Brain microvascular endothelial cell (primary cell): Measurements from ENCODE around the gene NAP1L5.

Experiments used
- DNase-seq: peaks from one replicate; pipeline ENCODE4 v3.0.0-alpha.2; 2020
- H3K27ac ChIP-seq: fragments of 250-450 bp; sonication (Bioruptor Pico); 2 replicates; pipeline ENCODE4 v1.5.1; 2020; ENCODE audit warnings: mild to moderate bottlenecking, moderate library complexity
- H3K27me3 ChIP-seq: fragments of 250-450 bp; sonication (Bioruptor Pico); replicated peaks from 2 replicates; pipeline ENCODE4 v1.5.1; 2020; ENCODE audit warnings: mild to moderate bottlenecking
- H3K36me3 ChIP-seq: fragments of 250-450 bp; sonication (Bioruptor Pico); replicated peaks from 2 replicates; pipeline ENCODE4 v1.5.1; 2020; ENCODE audit warnings: mild to moderate bottlenecking
- H3K4me3 ChIP-seq: 2 replicates; pipeline ENCODE4 v1.5.1; 2011; ENCODE audit warnings: low read depth, mild to moderate bottlenecking, control low read depth, low read length, moderate library complexity
- in situ Hi-C: cut with HindIII; loops from 2 replicates; pipeline ENCODE4 v1.10.0; 2017; ENCODE audit warnings: low sequenced_read_pairs, low pct_ligation_motif_present
- TF ChIP-seq, protein P1 (sequence below): IDR thresholded peaks from 2 replicates; pipeline ENCODE4 v1.5.1; 2011; ENCODE audit warnings: low read depth, mild to moderate bottlenecking, moderate library complexity, low read length, control low read depth, inconsistent platforms; ENCODE audit errors: missing control alignments

Gene NAP1L5

DNA sequence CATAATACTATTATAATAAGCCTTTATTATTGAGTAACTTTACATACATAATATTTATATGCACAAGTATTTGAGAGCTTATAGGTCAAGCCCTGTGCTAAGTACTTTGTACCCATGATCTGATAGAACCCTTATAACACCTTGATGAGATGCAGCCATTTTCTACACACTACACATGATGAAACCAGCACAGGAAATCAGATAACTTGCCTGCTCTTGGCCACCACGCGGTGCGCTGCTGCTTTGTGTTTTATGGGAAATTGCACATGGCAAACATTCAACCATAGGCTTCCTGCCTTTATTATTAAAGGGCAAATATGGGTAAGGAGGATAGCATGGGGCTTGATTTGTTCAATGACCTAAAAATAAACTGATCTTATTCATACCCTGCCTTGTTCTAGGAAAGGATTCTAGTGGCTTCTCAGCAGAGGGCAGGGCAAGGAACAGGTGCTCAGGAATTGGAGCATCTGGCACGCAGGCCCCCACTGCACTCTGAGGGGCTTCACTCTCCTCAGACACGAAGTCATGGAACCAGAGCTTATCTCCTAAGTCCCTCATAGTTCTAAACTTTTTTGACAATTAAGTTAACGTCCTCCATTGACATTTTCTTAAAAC lies 31.6 kb upstream of the NAP1L5 start:
- Histone ChIP-seq H3K27ac (no peak overlapping the region), H3K4me3 (no peak overlapping the region), H3K27me3 (no peaks in the 10 kb centered on the region), H3K36me3 (peaks cover 7% of the 10 kb centered on the region)
- in situ Hi-C loops = no loop called here
- no peak for DNase-seq
- TF ChIP-seq, protein P1, sequence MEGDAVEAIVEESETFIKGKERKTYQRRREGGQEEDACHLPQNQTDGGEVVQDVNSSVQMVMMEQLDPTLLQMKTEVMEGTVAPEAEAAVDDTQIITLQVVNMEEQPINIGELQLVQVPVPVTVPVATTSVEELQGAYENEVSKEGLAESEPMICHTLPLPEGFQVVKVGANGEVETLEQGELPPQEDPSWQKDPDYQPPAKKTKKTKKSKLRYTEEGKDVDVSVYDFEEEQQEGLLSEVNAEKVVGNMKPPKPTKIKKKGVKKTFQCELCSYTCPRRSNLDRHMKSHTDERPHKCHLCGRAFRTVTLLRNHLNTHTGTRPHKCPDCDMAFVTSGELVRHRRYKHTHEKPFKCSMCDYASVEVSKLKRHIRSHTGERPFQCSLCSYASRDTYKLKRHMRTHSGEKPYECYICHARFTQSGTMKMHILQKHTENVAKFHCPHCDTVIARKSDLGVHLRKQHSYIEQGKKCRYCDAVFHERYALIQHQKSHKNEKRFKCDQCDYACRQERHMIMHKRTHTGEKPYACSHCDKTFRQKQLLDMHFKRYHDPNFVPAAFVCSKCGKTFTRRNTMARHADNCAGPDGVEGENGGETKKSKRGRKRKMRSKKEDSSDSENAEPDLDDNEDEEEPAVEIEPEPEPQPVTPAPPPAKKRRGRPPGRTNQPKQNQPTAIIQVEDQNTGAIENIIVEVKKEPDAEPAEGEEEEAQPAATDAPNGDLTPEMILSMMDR = no peak

DNA sequence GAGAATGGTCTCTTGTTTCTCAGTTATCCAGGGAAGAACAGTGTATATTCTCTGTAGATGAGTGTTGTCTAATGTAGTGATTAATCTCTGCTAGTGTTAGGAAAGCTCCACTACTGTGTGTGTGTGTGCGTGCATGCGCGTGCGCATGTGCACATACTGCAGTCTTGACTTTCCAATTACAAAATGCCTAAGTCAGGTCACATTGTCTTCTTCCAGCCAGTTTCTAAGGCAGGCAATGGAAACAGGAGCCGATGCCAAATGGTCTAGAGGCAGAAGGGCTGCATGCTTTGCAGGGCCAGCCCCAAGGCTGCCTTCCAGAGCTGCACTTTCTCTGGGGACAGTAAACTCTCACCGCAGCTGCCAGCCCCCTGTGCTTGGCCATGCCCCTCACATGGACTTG lies 30.5 kb upstream of the NAP1L5 start:
- no peaks in the 10 kb centered on the region for H3K27me3 ChIP-seq
- no peak overlapping the region for H3K27ac ChIP-seq
- in situ Hi-C loops = no loop called here
- TF ChIP-seq, protein P1 = no peak
- peaks cover 7% of the 10 kb centered on the region for H3K36me3 ChIP-seq
- H3K4me3 ChIP-seq = no peak overlapping the region
- no peak for DNase-seq

DNA sequence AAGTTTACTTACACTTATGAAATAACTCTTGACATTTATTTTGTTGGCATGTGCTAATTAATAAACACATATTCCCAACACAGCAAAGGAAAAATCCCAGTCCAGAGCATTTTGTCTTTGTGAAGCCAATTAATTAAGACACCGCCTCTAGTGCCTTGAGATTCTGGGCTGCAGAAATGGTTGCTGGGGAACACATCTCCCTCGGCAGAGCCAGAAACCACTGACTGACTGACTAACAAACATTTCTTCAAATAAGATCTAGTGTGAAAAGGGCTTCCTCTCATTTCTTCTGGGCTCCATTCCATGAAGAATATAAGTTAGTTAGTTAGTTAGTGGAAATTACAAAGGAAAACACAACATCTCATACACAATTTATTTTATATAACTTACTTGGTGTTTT lies 28.4 kb upstream of the NAP1L5 start:
- Histone ChIP-seq H3K4me3 (no peak overlapping the region), H3K27ac (no peak overlapping the region), H3K36me3 (peaks cover 7% of the 10 kb centered on the region), H3K27me3 (no peaks in the 10 kb centered on the region)
- no peak for DNase-seq
- TF ChIP-seq, protein P1 = no peak
- in situ Hi-C loops = no loop called here

DNA sequence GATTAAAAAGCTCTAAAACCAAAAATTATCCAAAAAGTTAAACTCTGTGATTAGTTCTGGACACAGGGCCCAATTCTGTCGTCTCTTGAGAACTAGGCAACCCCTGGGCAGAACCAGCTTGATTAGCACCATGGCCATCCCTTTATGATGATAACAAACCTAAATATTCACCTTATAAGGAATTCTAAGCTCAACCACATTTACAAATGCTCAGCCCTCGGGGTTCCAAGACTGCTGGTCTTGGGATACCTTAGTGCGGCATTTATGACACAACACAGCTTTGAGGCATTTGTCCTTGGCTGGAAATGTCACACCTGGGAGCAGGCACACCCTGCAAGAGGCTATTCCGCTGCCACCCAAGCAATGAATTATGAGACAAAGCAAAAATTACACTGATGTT lies 27.5 kb upstream of the NAP1L5 start:
- in situ Hi-C loops = no loop called here
- Histone ChIP-seq H3K4me3 (no peak overlapping the region), H3K27ac (no peak overlapping the region), H3K36me3 (peaks cover 4% of the 10 kb centered on the region), H3K27me3 (no peaks in the 10 kb centered on the region)
- TF ChIP-seq, protein P1 = no peak
- DNase-seq = no peak

DNA sequence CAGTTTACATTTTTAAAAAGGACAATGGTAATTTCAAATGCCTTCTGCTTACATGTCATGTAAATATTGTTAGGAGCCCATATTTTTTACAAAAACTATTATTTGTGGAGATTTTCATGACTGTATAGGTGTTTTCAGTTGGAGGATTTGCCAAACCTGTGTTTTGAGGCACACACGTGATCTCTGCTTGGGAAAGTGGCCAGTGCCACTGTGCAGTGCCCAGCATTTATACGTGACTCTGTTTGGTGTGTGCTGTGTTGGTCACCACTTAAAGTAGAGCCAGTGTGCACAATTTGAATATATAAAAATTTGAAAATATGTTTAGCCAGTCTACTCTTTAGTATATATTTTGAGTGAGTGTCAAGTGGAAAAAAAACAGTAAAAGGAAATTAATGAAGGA lies 26.8 kb upstream of the NAP1L5 start:
- Histone ChIP-seq H3K27me3 (no peaks in the 10 kb centered on the region), H3K36me3 (peaks cover 4% of the 10 kb centered on the region), H3K27ac (no peak overlapping the region), H3K4me3 (no peak overlapping the region)
- DNase-seq = no peak
- TF ChIP-seq, protein P1 = no peak
- in situ Hi-C loops = no loop called here

DNA sequence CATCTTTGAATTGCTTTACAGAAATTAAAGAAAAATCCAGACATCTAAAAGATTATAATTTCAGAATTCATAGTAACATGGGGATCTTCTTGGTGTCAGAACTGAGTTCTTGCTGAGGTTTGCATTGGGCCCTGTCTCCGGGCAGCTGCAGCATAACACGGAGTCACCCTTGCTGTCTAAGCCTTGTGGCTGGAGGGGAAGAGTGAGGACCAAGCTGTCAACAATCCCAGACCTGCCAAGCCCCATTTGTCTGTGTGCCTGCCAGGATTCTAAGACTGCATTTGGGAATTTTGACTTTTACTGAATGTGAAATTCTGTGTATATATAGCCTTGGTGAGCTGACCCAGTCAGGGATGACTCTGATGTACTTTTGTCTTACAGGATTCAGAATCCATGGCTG lies 25.2 kb upstream of the NAP1L5 start:
- peaks cover 4% of the 10 kb centered on the region for H3K36me3 ChIP-seq
- H3K27ac ChIP-seq = no peak overlapping the region
- no peak for DNase-seq
- H3K27me3 ChIP-seq = no peaks in the 10 kb centered on the region
- TF ChIP-seq, protein P1 = no peak
- in situ Hi-C loops = no loop called here
- H3K4me3 ChIP-seq = no peak overlapping the region
